Measurements from ENCODE around the gene P4HB.

Gene P4HB

DNA sequence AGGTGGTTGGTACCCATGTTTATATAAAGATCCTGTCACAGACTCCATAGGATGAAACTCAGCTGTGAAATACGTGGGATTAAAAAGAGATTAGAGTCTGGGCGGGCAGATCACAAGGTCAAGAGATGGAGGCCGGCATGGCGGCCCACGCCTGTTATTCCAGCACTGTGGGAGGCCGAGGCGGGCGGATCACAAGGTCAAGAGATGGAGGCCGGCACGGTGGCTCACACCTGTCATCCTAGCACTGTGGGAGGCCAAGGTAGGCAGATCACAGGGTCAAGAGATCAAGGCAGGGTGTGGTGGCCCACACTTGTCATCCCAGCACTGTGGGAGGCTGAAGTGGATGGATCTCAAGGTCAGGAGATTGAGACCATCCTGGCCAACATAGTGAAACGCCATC lies 35.1 kb upstream of the P4HB start:
- DNase-seq = no peak

DNA sequence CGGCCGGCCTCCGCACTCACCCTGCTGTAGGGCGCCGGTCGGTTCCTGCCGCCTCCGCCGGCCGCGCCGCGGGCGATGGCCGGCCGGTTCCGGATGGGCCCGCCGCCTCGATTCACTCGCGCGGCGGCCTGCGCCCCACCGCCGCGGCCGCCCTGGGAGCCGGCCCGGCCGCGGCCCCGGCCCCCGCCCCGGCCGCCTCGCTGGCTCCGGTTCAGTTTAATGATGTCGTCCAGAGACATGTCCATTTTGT lies 30.9 kb upstream of the P4HB start:
- no peak for DNase-seq

DNA sequence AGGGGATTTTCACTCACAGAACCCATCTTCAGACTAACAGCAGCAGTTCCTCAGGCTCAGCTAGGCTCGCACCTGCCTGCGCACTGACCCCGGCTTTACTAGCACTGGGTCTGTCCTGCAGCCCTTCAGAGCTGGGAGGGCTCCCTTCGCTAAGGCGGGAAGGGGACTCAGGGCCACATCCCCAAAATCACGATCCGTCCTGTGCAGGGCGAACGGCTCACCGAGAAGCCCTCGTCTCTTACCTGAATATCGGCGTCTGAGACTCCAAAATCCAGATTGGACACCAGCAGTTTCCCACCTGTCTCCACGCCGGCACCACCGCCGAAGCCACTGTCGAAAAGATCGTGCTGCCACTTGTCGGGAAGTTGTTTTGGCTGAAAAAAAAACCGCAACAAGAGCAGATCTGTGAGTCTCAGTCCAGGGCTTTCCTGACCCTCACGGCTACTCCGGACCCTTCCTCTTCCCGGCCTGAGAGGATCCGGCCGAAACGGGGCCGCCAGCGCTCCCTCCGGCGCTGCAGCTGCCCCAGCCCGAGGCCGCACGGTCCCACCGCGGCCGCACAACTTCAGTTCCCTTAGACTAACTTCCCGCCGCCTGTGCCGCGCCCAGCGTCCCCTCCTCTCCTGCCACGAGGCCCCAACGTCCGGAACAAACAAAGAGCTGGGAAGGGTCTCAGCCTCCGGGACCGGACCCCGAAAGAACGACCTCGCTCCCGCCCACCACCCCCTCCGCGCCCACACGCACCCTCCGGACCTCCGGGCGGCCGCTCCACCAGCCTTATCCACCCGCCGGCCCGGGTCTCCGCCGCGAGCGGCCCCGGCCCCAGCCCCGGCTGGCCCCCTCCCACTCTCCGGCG lies 30.3 kb upstream of the P4HB start:
- DNase-seq = no peak

- DNase-seq = no peak
Observed at GRCh38 chr17:81889602-81890001, 29.3 kb upstream of the P4HB start.

DNA sequence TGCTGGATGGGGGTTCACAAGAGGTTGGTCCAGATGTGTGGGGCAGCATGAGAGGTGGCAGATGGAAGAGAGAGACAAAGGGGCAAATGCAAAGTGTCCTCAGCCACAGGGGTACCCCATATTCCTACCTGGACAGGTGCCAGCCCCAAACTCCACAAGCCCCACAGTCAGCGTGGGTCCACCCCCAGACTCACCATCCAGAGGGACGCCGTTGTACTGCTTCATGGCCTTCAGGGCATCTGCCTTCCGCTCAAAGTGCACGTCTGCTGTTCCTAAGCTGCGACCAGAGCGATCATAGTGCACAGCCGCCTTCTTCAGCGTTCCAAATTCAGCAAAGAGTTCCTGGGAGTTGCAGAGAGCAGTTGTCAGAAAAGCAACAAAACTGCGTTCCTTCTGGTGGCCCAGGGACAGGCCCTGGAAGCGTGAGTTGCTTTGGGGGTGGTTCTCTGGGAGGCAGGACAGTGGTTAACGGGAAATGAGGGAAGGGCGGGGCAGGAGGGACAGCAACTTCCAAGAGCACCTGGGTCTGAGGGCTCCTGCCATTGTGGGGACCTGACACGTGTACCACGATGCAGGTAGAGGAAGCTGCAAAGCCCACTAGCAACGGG lies 28.8 kb upstream of the P4HB start:
- DNase-seq = no peak

- DNase-seq = no peak
Observed at GRCh38 chr17:81888105-81888987, 28.0 kb upstream of the P4HB start.

DNA sequence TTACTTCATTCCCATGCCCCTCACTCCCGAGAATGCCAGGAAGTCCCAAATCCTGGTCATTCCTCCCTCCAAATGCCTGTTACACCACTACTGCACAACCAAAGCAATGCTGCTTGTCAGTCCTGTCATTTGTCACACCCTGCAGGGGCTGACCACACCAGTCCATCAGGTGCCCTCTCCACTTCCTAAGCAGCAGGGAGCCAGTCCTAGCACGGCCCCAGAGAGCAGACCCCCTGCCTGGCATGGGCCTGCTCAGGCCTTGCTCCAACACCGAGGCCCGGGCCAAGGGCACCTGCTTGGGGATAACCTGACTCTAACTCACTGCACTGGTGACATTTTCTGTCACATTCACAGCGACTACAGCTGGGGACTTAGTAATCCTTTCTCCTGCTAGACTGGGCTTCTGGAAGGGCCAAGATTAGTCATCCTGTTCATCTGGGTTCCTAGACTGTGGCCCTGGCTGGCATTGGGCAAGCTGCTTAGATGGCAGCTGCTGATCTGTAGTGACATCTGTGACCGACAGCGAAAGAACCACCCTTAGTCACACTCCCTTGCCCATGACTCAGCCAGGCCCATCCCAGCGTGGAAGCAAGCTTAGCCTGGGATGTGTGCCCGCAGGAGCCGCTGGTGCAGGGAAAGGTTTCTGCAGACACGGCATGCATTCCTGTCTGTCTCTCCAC lies 25.7 kb upstream of the P4HB start:
- DNase-seq = no peak

GRCh38 chr17:81885454-81885853 lies 25.1 kb upstream of the P4HB start:
- no peak for DNase-seq

GRCh38 chr17:81884968-81885367 lies 24.6 kb upstream of the P4HB start:
- no peak for DNase-seq

DNA sequence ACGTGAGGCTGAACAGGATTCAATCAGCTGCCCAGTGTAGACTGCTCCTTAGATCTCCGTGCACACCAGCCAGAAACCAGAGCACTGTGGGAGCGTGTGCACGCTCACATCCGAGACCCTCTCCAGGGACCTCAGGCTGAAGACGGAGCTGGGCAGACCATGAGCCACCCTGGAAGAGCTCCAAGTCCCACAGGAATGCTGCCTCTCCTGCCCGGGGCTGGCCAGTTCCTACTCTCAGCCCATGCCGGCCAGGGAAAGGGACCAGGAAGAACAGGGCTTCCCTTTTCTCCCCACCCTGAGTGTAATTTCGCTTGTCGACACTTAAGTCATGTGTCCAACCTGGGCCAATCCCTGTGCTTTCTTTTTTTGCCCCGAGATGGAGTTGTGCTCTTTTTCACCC lies 24.2 kb upstream of the P4HB start:
- DNase-seq = no peak

DNA sequence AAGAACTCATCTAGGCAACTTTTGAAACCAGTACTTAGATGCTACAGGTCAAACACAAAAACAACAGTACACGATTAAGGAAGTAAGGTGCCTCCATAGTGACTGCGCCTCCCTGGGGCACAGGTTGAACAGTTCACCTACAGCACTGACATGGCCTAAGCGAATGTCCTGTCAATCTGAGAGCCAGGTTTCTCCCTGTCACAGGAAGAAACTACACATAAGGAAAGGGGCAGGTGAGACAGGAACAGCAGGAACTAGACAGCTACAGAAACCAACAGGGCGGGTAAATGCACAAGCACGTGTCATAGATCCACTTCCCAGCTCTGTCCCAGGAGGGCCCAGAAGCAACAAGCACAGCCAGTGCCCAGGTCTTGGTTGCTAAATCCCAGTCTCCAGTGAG lies 18.8 kb upstream of the P4HB start:
- no peak for DNase-seq

DNA sequence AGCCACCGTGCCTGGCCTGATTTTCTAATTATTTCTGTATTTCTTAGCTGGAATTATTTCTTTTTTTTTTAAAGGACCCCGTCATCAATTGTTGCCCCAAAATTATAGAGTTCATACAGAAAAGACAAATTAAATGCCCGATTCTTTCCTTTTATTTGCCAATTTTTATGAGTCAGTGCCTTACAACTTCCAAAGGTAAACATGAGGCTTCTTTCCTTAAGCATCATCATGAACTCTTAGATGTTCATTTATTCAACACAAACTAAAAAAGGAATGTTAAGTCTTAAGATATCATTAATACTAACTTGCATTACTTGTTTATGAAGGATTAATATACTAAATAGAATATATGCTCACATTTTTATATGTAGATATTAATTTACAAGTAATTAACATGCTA lies 18.0 kb upstream of the P4HB start:
- DNase-seq = no peak

- DNase-seq = no peak
Observed at GRCh38 chr17:81877569-81877968, 17.2 kb upstream of the P4HB start.

- DNase-seq = peak; percentile 48
Observed at GRCh38 chr17:81871387-81872230, 11.3 kb upstream of the P4HB start.

DNA sequence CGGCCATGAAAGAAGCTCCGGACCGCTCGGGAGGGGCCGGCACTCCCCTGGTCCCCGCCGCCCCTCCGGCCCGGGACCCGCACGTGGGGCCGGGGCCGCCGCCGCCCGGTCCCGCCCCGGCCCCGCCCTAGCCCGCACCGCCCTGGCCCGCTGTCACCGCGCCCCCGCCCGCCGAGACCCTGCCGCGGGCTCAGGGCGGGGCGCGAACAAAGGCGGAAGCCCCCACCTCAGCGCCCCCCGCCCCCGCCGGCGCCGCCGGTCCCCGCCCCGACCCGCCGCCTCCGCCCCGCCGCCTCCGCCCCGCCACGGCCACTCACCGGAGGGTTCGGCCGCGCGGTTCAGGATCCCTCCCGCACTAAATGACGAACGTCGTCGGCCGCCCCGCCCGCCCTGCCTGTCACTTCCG lies 10.6 kb upstream of the P4HB start, which contains the start of gene ARHGDIA:
ARHGDIA (minus strand) TSS at position 357 of the 406 bp plus-strand sequence. CDS start 1,407 bp downstream, outside the sequence.
- no peak for DNase-seq

DNA sequence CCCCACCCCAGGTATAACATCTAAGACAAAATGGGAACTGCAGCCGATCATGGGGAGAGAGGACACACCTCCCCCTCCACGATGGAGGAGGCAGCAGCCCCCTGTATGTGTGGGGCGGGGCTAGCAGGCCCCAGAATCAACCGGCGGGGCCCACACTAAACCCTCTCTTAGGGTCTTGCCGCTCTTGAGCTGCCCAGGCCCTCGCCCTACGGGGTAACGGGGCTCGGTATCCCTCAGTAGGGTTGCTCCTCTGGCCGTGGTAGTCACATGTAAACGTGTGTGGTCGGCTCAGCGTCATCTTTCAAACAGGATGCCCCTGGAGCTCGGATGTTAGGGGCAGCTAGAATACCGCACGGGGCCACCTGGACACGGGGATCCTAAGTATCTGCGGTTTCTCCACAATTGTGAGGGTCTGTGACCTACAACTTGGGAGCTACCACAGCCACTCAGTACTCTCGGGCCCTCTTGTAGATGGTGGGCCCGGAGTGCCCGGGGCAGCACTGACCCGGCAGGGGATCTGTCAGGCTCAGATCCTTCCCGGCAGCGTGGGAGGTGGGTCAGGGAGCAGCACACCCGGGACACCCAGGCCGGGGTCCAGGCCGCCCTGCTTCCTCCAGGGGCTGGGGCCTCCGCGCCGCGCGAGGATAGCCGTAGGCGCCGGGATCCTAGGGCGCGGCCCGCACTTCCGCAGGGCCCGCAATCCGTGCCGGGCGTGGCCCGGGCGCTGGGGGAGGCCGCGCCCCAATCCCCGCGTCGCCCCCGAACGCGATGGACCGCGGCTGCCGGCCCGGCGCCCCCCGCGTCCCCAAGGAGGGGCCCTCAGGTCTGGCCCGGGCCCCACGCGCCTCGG lies 10.0 kb upstream of the P4HB start:
- no peak for DNase-seq

DNA sequence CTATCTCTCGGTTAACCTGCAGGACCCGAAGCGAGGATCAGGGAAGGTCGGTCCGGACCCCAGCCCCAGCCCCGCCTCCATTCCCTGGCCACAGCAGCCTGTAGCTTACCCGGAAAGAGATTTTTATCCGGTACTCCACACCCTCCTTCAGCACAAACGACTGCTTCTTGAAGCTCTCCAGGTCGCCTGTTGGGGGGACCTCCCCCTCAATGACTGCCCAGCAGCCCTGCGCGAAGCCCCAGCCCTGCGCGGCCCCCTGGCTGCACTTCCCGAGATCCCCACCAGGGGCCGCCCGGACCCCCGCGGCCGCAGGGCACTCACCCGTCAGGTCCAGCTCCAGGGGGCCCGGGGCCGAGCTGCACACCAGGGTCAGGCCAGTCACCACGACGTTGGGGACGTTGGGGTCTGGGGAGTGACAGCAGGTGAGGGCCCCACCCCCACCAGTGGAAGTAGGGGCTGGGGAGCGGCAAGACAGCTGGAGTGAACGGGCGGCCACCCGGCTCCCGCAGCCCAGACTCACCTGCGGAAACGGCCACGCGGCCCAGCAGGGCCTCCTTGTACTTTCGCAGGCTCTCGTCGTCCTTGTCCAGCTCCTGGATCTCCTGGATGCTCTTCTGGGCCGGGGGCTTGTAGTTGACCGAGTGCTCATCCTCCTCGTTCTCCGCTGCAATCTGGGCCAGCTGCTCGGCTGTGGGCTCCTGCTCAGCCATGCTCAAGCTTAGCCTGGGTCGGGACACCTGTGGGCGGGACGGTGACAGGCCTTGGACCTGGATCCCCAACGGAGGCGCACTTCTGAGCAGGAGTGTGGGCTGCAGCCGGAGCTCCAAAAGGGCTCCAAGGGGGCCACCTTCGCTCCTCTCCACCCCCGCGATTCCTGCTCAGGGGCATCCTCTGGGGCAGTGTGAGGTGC lies 9.1 kb upstream of the P4HB start:
- DNase-seq = no peak

DNA sequence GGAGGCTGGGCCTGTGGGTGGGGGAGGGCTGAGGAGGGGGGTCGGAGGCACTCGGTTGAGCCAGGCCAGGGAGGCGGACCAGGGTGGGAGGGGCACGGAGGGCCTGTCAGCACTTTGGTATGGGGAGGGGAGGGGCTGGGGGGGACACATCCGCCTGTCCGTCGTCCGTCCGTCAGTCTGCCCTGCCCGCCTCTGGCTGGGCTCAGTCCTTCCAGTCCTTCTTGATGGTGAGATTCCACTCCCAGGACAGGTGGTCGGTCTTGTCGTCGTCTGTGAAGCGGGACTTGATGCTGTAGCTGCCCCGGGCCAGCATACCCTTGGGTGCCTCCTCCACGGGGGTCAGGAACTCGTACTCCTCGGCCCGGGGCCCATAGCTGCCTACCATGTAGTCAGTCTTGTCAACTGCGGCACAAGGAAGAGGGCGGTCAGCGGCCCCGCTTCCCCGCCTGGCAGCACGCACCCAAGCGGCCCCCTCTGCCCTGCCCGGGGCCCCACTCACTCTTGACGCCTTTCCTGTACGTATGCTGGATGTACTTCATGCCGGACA lies 8.4 kb upstream of the P4HB start:
- no peak for DNase-seq

- no peak for DNase-seq
Observed at GRCh38 chr17:81867991-81868673, 7.8 kb upstream of the P4HB start.

Measured in GF-D8 (cell line).